ENCODE measurements around the gene ITK. TPM values are rescaled to one million over a fixed set of nuclear protein-coding genes. Genes with fewer than 3 reads are reported as not detected.

ITK gene
- total RNA-seq, 4 donors from 2014 or later, result 0.80 to 6.3 (median 1.6) TPM

DNA sequence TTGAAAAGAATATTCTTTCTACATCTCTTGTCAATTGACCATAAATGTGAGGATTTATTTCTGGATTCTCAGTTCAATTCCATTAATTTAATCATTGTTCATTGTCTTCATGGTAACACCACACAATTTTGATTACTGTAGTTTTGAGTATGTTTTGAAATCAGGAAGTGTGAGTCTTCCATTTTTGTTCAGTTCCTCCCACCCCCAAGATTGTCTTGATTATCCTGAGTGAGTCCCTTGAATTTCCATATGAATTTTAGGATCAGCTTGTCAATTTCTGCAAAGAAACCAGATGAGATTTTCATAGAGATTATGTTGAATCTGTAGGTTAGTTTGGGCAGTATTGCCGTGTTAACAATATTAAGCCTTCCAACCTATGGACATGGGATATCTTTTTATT, 94.8 kb downstream of the ITK start:
- 92% methylated on average over 1 of the region's 1 CpG for WGBS
- intact Hi-C loops (cut with DNase I), result no loop called here
- H3K9me3 ChIP-seq, result no peaks in the 10 kb centered on the region
- peaks cover 0 to 8% (median 0%) of the 10 kb centered on the region in 4 donors for H3K4me1 ChIP-seq
- H3K27me3 ChIP-seq, result no peaks in the 10 kb centered on the region
- no peak overlapping the region for H3K27ac ChIP-seq (replicated peaks in 1 of 4)
- DNase-seq (ENCODE audit: extremely low spot score), result no peak
- TF ChIP-seq EP300 (IDR thresholded peaks at IDR 0.05) (no peak), POLR2A (IDR thresholded peaks at IDR 0.05; ENCODE audit: low read depth) (no peak), POLR2AphosphoS5 (IDR thresholded peaks at IDR 0.05) (no peak)
- TF ChIP-seq, protein P1, sequence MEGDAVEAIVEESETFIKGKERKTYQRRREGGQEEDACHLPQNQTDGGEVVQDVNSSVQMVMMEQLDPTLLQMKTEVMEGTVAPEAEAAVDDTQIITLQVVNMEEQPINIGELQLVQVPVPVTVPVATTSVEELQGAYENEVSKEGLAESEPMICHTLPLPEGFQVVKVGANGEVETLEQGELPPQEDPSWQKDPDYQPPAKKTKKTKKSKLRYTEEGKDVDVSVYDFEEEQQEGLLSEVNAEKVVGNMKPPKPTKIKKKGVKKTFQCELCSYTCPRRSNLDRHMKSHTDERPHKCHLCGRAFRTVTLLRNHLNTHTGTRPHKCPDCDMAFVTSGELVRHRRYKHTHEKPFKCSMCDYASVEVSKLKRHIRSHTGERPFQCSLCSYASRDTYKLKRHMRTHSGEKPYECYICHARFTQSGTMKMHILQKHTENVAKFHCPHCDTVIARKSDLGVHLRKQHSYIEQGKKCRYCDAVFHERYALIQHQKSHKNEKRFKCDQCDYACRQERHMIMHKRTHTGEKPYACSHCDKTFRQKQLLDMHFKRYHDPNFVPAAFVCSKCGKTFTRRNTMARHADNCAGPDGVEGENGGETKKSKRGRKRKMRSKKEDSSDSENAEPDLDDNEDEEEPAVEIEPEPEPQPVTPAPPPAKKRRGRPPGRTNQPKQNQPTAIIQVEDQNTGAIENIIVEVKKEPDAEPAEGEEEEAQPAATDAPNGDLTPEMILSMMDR (IDR thresholded peaks at IDR 0.05), result no peak
- no peak overlapping the region for H3K4me3 ChIP-seq
- H3K36me3 ChIP-seq, result no peaks in the 10 kb centered on the region

DNA sequence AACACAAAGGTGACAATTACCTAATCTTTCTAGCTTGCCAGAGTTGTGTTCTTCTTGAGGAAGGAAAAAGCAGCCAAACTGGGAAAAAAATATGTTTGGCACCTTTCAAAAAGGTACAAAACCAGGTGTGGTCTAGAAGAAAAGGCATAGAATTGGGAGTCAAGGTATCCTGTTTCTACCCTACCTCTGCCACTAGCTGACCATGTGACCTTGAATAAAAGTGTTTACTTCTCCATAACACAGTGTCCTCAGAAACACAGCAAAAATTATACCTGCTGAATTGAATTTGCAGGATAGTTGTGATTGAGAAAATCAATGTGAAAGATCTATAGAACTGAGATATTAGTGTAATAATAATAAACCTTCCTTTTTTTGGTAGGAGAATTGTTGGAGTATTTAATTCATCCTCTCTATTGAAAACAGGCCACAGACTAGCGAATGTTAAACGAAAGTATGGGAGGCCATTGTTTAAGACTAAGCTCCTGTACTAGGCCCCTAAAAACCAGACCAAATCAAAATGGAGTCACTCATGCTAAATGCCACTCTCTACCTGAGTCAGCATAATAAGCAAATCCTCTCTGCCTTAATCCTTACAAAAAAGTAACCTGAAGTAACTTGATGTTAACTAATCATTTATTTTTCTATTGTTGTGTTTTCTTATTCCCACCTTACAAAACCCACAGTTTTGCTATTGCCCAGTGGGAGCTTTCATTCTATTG, 97.8 kb downstream of the ITK start:
- DNase-seq (ENCODE audit: extremely low spot score), result no peak
- no peaks in the 10 kb centered on the region for H3K4me1 ChIP-seq
- no peaks in the 10 kb centered on the region for H3K9me3 ChIP-seq
- no peak overlapping the region for H3K27ac ChIP-seq (replicated peaks in 1 of 4)
- 100% methylated on average over 2 of the region's 2 CpGs for WGBS
- H3K36me3 ChIP-seq, result no peaks in the 10 kb centered on the region
- H3K4me3 ChIP-seq, result no peak overlapping the region
- intact Hi-C loops (cut with DNase I), result no loop called here
- TF ChIP-seq EP300 (IDR thresholded peaks at IDR 0.05) (no peak), POLR2AphosphoS5 (IDR thresholded peaks at IDR 0.05) (no peak), POLR2A (IDR thresholded peaks at IDR 0.05; ENCODE audit: low read depth) (no peak)
- TF ChIP-seq, protein P1 (IDR thresholded peaks at IDR 0.05), result no peak
- no peaks in the 10 kb centered on the region for H3K27me3 ChIP-seq

DNA sequence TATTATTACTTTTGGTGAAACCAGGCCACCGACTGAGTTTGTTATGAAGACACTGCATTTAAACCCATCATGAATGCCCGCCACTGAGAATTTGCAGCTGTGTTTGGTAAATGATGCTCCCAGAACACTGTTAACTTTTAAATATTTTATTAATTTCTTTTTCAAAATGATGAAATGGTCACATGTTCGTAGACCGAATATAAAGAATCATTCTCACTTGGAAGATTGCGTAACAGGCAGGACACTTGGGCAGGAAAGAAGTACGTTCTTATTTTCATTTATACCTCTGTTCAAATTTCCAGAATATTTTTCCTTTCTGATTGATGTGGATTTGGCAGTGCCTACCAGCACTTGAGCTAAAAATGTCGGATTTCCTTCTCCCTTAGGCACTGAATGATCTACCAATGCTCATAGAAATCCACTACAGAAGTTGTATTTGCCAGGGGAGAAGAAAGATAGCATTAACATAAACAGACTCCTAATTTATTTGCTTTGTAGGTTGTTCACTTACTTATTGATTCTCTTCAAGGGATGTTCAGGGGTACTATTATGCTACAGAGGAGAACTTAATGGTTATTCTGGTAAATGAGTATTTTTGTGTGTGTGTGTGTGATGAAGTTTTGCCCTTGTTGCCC, 99.1 kb downstream of the ITK start:
- WGBS, result 75% methylated on average over 7 of the region's 7 CpGs
- no peaks in the 10 kb centered on the region for H3K36me3 ChIP-seq
- no peak for DNase-seq (ENCODE audit: extremely low spot score)
- H3K9me3 ChIP-seq, result no peaks in the 10 kb centered on the region
- intact Hi-C loops (cut with DNase I), result no loop called here
- TF ChIP-seq POLR2A (IDR thresholded peaks at IDR 0.05; ENCODE audit: low read depth) (no peak), EP300 (IDR thresholded peaks at IDR 0.05) (no peak), POLR2AphosphoS5 (IDR thresholded peaks at IDR 0.05) (no peak)
- TF ChIP-seq, protein P1 (IDR thresholded peaks at IDR 0.05), result no peak
- H3K4me3 ChIP-seq, result no peak overlapping the region
- no peak overlapping the region for H3K27ac ChIP-seq (replicated peaks in 1 of 4)
- H3K27me3 ChIP-seq, result no peaks in the 10 kb centered on the region
- no peaks in the 10 kb centered on the region for H3K4me1 ChIP-seq

DNA sequence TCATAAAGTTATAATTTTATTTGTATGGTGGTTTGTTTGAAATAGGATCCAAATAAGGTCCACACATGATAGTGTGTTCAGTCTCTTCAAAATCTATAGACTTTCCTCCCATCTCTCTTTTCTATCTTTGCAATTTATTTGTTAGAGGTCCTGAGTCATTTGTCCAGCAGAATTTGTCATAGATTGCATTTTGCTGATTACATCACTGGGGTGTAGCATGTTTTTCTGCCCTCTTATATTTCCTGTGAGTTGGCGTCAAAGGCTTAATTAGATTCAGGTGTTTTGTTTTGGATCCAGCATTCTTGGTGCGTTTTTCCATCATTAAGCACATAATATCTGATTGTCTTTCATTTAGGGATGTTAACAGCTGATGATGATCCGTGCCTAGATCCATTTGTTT, 100.3 kb downstream of the ITK start:
- intact Hi-C loops (cut with DNase I), result no loop called here
- Histone ChIP-seq H3K27me3 (no peaks in the 10 kb centered on the region), H3K27ac (replicated peaks in 1 of 4) (no peak overlapping the region), H3K4me1 (peaks cover 0 to 4% (median 0%) of the 10 kb centered on the region in 4 donors), H3K4me3 (no peak overlapping the region), H3K36me3 (no peaks in the 10 kb centered on the region), H3K9me3 (no peaks in the 10 kb centered on the region)
- TF ChIP-seq, protein P1 (IDR thresholded peaks at IDR 0.05), result no peak
- no peak for TF ChIP-seq POLR2AphosphoS5 (IDR thresholded peaks at IDR 0.05)
- TF ChIP-seq EP300 (IDR thresholded peaks at IDR 0.05), result no peak
- TF ChIP-seq POLR2A (IDR thresholded peaks at IDR 0.05; ENCODE audit: low read depth), result no peak
- DNase-seq (ENCODE audit: extremely low spot score), result no peak
- 67% methylated on average over 3 of the region's 3 CpGs for WGBS
